Measurements from ENCODE around the gene USP10.

USP10 gene

GRCh38 chr16:84714028-84714427 is 14.2 kb downstream of the USP10 start:
- no peak for TF ChIP-seq TAF1 (IDR thresholded peaks at IDR 0.05; ENCODE audit: borderline replicate concordance, insufficient read depth, low read length)
- no peak for TF ChIP-seq FOXP2 (optimal IDR thresholded peaks at IDR 0.05; ENCODE audit: borderline replicate concordance, extremely low read depth, extremely low read length, insufficient read depth)

DNA sequence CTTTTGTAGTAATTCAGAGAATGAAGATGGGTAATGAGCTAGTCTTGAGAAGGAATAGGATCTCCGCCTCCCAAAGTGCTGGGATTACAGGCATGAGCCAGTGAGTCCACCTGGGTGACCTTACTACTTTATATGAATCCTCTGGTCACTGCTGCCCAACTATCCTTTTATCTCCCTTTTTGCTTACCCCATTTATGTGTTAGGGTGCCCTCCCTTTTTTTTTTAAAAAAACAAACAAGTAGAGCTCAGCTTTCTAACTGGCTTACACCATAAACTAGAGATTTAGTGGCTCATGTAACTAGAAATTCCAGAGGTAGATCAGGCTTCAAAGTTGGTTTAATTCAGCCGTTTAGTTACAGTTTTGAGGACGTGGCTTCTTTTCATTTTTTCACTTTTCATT is 15.6 kb downstream of the USP10 start:
- TF ChIP-seq SIN3A (IDR thresholded peaks at IDR 0.05; ENCODE audit: borderline replicate concordance, insufficient read depth, low read length): no peak
- no peak for TF ChIP-seq POLR2AphosphoS5 (IDR thresholded peaks at IDR 0.05; ENCODE audit: low read depth, low read length)
- TF ChIP-seq TAF1 (IDR thresholded peaks at IDR 0.05; ENCODE audit: borderline replicate concordance, insufficient read depth, low read length): no peak
- no peak for TF ChIP-seq REST (IDR thresholded peaks at IDR 0.05; ENCODE audit: insufficient read depth in 1 of 2, low read depth in 2 of 2, low read length in 2 of 2)
- TF ChIP-seq FOXP2 (optimal IDR thresholded peaks at IDR 0.05; ENCODE audit: borderline replicate concordance, extremely low read depth, extremely low read length, insufficient read depth): no peak

DNA sequence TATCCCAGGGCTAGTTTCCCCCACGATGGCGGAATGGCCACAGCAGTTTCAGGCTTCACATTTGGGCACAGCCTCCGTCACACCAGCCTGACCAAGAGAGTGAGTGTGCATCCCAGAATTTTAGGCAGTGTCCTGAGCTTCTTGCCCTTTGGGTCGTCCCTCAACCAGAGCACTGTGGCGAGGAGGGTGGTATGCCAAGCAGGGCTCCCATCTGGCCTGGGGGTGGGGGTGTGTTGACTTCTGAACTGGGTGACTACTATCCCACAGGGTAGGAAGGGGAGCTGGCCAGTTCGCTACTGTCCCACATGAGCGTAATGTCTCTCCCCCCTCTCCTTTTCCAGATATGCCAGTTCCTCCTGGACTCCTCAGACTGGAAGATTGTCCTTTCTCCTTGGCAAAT is 16.1 kb downstream of the USP10 start:
- TF ChIP-seq FOXP2 (optimal IDR thresholded peaks at IDR 0.05; ENCODE audit: borderline replicate concordance, extremely low read depth, extremely low read length, insufficient read depth) (no peak), POLR2AphosphoS5 (IDR thresholded peaks at IDR 0.05; ENCODE audit: low read depth, low read length) (no peak), SIN3A (IDR thresholded peaks at IDR 0.05; ENCODE audit: borderline replicate concordance, insufficient read depth, low read length) (no peak), REST (IDR thresholded peaks at IDR 0.05; ENCODE audit: insufficient read depth in 1 of 2, low read depth in 2 of 2, low read length in 2 of 2) (no peak), TAF1 (IDR thresholded peaks at IDR 0.05; ENCODE audit: borderline replicate concordance, insufficient read depth, low read length) (no peak)

- TF ChIP-seq FOXP2 (optimal IDR thresholded peaks at IDR 0.05; ENCODE audit: borderline replicate concordance, extremely low read depth, extremely low read length, insufficient read depth) (no peak), REST (IDR thresholded peaks at IDR 0.05; ENCODE audit: insufficient read depth in 1 of 2, low read depth in 2 of 2, low read length in 2 of 2) (no peak), POLR2AphosphoS5 (IDR thresholded peaks at IDR 0.05; ENCODE audit: low read depth, low read length) (no peak), SIN3A (IDR thresholded peaks at IDR 0.05; ENCODE audit: borderline replicate concordance, insufficient read depth, low read length) (no peak), TAF1 (IDR thresholded peaks at IDR 0.05; ENCODE audit: borderline replicate concordance, insufficient read depth, low read length) (no peak)
These were observed 16.9 kb downstream of the USP10 start for GRCh38 chr16:84716740-84717139.

GRCh38 chr16:84717484-84717883 is 17.7 kb downstream of the USP10 start:
- no peak for TF ChIP-seq TAF1 (IDR thresholded peaks at IDR 0.05; ENCODE audit: borderline replicate concordance, insufficient read depth, low read length)
- TF ChIP-seq FOXP2 (optimal IDR thresholded peaks at IDR 0.05; ENCODE audit: borderline replicate concordance, extremely low read depth, extremely low read length, insufficient read depth): no peak
- no peak for TF ChIP-seq REST (IDR thresholded peaks at IDR 0.05; ENCODE audit: insufficient read depth in 1 of 2, low read depth in 2 of 2, low read length in 2 of 2)
- no peak for TF ChIP-seq SIN3A (IDR thresholded peaks at IDR 0.05; ENCODE audit: borderline replicate concordance, insufficient read depth, low read length)
- TF ChIP-seq POLR2AphosphoS5 (IDR thresholded peaks at IDR 0.05; ENCODE audit: low read depth, low read length): no peak

Data from PFSK-1 (cell line).